CD4-positive, alpha-beta T cell treated with Interleukin-12 subunit alpha and Interleukin-12 subunit beta, for 1 hour (primary cell): ENCODE data around the gene SLC9A3.

Experiments
- DNase-seq: peaks from one replicate; pipeline ENCODE4 v3.0.0-alpha.2; 2020

SLC9A3 gene

DNA sequence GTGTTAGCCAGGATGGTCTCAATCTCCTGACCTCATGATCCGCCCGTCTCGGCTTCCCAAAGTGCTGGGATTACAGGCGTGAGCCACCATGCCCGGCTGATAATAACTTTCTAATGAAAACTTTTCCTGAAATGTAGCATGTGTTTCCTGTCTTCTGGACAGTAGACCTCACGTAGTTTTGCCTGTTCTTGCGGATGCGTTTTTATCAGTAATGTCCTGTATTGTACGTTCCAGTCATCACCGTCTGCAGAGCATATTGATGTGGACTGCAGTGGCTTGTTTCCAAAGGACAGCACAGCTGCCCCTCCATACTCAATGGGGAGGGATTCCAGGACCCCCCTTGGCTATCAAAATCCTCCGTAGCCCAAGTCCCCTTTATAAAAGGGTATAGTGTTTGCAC, 68.4 kb downstream of the SLC9A3 start:
- no peak for DNase-seq

DNA sequence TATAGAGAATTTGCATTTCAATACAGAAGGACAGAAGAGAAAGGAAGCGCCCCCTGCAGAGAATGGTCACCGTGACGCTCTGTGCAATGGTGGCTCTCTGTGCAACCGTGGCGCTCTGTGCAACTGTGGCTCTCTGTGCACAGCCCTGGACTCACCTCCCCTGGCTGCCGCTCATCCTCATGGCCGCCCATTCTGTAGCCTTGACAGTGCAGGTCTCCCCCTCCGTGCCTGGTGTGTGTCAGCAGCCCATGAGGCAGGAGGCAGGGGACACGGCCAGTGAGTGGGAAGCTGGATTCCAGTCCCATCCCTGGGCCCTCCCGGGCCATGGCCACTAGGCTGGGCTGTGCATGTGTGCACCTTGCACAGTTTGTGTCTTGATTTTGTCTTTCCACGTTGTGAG, 69.3 kb downstream of the SLC9A3 start:
- no peak for DNase-seq

DNA sequence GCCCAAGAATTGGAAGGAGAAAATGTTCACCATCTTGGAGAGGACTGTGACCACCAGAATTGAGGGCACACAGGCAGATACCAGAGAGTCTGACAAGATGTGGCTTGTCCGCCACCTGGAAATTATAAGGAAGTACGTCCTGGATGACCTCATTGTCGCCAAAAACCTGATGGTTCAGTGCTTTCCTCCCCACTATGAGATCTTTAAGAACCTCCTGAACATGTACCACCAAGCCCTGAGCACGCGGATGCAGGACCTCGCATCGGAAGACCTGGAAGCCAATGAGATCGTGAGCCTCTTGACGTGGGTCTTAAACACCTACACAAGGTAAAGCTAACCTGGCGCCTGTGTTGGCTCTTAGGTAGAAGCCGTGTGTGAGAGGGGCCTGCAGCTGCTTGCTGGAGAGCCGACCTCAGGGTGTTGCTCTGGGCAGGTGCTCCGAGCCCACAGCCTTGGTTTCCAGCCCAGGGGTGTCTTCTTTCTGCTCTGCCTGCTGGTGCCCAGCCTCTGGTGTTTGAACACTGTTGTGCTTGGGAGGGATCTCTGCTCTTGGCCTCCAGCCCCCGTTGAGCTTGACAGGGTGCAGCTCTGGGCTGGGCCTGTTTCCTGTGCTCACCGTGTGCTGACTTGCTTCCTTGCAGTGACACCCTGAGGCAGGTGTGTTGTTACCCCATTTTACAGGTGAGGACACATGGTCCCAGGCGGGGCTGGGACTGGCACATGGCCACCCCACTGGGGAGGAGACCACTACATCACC, 70.3 kb downstream of the SLC9A3 start:
- no peak for DNase-seq

DNA sequence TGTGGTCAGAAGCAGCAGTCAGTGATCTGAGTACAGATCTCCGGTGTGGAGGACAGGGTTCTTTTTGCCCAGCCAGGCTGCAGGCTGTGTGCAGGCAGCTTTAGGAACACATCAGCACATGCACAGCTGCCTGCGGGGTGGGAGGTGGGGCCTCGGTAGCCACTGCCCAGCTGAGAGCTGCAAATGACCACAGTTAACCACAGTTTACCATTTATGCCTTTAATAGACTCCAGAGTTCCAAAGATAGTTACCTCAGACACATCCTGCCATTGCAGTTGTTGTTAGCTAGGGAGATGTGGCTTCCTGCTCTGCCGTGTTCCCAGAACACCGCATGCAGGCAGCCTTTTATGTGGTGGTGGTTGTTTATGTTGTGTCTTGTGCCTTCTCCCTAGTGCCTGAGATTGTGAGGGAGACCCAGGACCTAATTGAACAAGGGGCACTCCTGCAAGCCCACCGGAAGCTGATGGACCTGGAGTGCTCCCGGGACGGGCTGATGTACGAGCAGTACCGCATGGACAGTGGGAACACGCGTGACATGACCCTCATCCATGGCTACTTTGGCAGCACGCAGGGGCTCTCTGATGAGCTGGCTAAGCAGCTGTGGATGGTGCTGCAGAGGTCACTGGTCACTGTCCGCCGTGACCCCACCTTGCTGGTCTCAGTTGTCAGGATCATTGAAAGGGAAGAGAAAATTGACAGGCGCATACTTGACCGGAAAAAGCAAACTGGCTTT, 71.1 kb downstream of the SLC9A3 start:
- no peak for DNase-seq

DNA sequence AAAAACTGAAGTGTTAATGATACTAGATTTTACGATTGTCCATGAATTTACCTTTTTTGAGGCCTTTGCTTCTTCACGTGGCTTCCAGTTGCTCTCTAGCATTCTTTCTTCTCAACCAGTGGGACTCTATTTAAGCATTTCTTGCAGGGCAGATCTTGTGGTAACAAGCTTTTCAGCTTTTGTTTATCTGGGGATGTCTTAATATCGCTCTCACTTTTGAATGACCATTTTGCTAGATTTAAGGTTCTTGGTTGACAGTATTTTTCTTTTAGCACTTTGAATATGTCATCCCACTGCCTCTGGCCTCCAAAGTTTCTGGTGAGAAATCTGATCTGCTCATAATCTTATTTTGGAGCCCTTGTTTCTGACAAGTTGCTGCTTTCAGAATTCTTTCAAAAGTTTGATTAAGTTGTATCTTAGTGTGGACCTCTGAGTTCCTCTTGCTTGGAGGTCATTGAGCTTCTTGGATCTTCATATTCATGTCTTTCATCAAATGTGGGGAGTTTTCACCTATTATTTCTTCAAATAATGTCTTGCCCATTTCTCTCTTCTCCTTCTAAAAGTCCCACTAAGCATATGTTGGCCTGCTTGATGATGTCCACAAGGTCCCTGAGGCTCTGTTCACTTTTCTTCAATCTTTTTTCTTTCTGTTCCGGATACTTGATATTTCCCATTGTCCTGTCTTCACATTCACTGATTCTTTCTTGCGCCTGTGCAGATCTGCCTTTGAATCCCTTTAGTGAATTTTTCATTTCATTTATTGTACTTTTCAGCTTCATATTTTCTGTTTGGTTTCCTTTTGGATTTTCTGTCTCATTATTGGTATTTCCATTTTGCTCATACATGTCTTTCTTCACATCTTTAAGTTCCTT, 72.4 kb downstream of the SLC9A3 start:
- DNase-seq: no peak

- DNase-seq: no peak
Measured at GRCh38 chr5:449151-449550, 75.1 kb downstream of the SLC9A3 start.

DNA sequence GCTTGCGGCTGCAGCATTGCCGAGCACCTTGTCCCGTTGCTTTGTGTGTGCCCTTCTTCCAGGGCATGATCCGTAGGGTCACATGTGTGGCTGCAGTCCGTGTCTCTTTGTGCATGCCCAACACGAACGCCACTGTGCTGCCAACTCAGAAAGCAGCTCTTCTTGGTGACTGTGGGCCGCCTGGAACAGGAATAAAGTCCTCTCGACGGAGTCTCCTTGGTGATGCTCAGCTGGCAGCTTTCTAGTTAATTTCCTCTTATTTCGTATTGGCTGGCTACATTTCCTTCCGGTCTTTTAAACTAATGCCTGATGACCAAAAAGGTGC, 75.5 kb downstream of the SLC9A3 start:
- DNase-seq: no peak

DNA sequence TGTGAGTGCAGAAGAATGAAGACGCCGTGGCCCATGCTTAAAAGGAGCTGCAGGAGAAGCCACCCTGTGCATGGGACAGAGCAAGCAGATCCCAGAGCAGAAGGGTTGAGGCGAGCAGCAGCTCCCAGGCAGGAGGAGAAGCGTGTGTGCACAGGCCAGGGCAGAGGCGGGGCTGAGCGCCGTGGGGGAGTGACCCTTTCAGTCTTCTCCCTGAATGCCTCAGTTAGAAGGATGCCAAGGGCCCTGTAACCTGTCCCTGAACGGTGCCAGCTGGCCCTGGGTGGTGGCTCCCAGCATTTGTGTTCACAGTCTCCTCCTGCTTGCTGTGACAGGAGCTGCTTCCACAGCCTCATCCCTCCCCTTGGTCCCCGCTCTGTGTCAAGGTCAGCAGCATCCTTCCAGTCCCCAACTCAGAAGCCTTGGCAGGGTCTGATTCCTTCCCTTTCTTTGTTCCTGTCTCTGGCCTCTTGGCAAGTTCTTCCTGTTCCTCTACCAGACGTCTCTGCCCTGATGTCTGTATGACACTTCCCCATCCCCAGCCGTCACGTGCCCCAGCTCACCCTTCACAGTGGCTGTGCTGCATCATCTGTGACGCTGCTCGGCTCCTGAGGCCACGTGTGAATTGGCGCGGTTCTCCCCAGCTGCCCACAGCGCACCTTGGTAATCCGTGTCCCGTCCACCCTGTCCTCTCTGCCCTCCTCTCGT, 76.0 kb downstream of the SLC9A3 start:
- DNase-seq: peak; percentile 19

DNA sequence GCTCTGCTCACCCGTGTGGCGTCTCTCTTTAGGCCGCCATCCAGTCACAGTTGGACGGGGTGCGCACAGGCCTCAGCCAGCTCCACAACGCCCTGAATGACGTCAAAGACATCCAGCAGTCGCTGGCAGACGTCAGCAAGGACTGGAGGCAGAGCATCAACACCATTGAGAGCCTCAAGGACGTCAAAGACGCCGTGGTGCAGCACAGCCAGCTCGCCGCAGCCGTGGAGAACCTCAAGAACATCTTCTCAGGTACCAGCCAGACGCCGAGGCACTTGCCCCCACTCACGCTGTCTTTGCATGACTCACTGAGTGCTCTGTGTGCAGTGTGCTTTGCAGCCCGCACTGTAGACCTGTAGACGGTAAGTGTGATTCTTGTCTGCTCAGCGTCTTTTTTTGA, 76.7 kb downstream of the SLC9A3 start:
- no peak for DNase-seq

- DNase-seq: peak; percentile 55
Measured at GRCh38 chr5:446883-447263, 77.4 kb downstream of the SLC9A3 start.

- no peak for DNase-seq
Measured at GRCh38 chr5:446066-446882, 78.0 kb downstream of the SLC9A3 start.

- no peak for DNase-seq
Measured at GRCh38 chr5:445591-445990, 78.7 kb downstream of the SLC9A3 start.

DNA sequence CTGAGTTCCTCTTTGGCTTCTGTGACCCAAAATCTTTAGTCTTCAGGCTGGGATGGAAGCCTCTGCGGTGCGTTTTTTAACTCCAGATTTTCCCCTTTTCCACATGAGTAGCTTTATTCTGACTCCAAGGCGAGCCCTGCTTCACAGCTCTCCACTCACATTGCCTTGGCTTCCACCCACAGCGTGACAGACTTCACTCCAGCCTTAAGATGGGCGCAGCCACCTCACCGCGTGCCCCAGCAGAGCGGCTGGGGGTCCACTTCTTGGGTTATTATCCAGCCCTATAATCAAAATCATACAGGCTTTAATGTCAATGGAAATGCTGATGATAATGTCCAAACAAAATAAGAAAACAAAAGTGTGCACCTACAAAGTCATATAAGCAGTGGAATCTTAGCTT, 80.0 kb downstream of the SLC9A3 start:
- no peak for DNase-seq

DNA sequence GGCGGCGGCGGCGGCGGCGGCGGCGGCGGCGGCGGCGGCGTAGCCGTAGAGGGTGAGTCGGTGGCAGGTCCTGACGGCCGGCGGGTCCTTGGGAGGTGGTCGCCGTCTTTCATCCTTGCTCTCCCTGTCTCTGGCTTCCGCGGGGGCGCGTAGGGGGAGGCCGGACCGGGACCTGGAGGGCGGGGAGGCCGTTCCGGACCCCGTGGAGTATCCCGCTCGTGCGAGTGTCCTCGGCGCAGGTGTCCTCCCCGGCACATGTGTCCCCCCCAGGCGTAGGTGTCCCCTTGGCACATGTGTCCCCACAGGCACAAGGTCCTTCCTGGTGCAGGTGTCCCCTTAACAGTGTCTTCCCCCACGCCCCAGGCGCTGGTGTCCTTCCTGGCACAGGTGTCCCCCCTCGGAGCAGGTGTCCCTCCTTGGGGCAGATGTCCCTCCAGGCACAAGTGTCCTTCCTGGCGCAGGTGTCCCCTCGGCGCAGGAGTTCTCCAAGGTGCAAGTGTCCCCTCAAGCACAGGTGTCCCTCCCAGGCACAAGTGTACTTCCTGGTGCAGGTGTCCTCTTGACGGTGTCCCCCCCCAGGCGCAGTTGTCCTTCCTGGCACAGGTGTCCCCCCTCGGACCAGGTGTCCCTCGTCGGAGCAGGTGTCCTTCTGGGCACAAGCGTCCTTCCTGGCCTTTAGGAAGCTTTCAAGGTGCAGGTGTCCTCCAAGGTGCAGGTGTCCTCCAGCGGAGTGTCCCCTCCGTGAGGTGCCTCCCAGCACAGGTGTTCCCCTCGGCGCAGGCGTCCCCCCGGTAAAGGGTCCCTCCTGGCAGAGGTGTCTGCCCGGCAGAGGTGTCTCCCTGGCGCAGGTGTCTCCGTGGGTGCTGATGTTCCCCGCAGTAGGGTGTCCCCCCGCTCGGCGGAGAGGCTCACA, 80.8 kb downstream of the SLC9A3 start:
- DNase-seq: peak; percentile 33

DNA sequence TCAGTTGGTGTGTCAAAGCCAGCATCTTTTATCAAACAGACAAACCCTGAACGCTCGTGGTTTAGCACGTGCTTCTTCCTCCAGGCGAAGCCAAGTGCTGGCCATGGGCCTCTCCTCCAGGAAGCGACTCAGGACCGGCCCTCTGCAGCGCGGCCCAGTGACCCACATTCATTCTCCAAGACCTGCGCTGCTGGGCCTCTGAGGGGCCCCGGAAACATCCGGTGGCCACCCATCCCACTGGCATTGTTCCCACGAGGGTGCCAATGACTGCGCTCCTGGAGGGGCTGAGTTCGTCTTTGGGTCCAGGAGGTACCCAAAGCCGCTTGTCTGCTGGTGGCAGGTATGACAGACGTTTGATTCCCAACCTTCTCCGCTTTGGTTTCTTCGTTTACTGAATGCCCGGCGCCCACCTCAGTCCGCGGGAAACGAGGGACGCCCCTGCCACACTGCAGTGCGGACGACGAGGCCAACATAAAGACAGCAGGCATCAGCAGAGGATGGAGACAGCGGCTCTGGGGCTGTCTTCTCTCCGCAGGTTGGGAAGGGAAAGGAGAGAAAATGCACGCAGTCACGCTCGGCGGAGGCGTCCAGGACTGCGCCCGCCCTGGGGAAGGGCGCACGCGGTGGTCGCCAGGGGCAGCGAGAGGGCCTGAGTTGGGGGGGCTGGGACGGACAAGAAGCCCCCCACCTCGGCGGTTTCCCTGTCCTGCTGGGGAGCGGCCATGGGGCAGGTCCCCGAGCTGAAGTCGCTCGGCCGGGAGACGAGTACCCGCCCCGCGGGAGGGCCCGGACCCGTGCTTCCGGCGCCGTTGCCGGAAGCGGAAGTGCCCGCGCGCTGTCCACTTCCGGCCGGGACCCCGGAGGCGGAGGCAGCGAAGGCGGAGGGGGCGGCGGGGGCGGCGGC, 81.7 kb downstream of the SLC9A3 start, which contains the start of gene EXOC3:
Gene EXOC3, plus strand, starts transcription at position 842 of the 904 bp plus-strand sequence. CDS start 3,030 bp downstream, outside the sequence.
- peak; percentile 81 for DNase-seq

DNA sequence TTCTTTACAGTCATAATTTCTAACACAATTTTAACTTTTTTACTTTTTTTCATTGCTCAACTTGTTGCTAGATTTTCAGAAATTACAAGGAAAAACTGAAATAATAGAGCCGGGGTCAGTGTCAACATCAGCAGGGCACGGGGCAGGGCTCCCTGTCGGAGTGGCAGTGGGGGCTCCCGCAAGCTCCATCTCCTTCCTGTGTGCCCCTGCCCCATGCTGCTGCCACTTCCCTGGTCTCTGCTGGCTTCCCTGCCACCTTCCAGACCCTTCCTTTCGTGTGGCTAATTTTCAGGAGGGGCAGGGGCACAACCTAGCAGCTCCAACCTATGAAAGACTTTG, 82.3 kb downstream of the SLC9A3 start:
- DNase-seq: no peak

- DNase-seq: no peak
Measured at GRCh38 chr5:440401-441201, 83.6 kb downstream of the SLC9A3 start.

DNA sequence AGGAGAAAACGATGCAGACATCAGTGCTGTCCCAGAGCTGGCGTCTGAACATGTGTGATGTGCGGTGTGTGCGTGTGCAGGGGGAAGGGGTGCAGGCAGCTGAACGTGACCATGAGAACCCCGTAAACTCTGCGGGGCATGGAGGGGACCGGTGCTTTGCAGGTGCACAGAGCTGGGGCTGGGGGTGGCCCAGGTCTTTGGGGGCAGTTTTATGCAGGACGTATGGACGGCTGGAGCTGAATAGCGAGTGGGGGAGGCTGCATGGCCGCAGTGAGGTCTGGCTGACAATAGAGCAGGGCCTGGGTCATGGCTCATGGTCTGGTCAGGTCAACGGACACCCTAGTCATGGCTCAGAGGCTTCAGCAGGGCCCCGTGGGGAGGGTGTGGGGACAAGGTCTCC, 84.6 kb downstream of the SLC9A3 start:
- DNase-seq: no peak

GRCh38 chr5:439181-439580, 85.1 kb downstream of the SLC9A3 start:
- no peak for DNase-seq
